GM03348 (cell line): Measurements from ENCODE around the gene BAZ2B.
A peak's percentile ranks its signal among the peaks of the same experiment; 100 is the strongest.

Experiments
- DNase-seq: peaks from one replicate; pipeline ENCODE4 v3.0.0; 2012; ENCODE audit warnings: low spot score

The BAZ2B gene

DNA sequence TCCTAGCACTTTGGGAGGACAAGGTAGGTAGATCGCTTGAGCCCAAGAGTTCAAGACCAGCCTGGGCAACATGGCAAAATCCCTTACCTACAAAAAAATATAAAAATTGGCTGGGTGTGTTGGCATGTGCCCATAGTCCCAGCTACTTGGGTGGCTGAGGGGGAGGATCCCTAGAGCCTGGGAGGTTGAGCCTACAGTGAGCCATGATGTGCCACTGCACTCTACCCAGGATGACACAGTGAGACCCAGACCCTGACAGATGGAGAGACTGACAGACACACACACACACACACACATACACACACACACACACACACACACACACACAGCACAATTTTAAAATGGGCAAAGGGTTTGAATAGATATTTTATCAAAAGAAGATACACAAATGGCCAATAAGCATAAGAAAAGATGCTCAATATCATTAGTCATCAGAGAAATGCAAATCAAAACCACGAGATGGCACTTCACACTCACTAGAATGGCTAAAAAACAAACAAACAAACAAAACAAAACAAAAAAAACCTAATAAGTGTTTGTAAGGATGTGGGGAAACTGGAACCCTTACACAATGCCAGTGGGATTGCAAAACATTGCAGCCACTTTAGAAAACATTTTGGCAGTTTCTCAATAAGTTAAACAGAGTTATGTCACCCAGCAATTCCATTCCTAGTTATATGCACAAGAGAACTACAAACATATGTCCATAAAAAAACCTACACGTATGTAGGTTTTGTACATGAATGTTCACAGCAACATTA, 42.3 kb downstream of the BAZ2B start:
- DNase-seq, result peak; percentile 55

DNA sequence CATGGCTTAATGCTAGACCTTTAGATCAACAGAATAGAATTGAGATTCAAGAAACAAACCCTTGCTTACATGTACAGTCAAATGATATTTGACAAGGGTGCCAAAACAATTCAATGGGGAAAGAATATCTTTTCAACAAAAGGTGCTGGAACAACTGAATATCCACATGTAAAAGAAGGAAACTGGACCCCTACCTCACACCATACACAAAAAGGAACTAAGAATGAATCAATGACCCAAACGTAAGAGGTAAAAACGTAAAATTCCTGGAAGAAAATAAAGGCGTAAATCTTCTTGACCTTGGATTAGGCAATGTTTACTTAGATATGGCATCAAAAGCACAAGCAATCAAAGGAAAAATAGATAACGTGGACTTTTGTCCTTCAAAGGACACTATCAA, 43.1 kb downstream of the BAZ2B start:
- no peak for DNase-seq

DNA sequence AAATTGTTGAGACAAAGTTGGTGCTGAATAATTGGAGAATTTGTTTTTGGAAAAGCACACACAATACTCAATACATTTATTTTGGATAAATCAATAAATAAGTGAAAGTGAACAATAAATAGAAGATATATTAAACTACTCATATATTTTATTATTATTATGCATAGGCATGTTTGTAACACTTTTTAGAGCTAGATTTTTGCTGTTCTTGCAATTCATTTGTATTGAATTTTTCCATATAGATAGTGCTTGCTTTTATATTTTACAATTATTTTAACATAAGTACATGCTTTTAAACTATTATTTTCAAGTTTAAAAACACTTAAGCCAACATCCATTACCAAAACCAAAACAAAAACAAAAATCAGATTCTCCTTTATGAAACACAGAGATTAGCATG, 43.9 kb downstream of the BAZ2B start:
- DNase-seq, result no peak

DNA sequence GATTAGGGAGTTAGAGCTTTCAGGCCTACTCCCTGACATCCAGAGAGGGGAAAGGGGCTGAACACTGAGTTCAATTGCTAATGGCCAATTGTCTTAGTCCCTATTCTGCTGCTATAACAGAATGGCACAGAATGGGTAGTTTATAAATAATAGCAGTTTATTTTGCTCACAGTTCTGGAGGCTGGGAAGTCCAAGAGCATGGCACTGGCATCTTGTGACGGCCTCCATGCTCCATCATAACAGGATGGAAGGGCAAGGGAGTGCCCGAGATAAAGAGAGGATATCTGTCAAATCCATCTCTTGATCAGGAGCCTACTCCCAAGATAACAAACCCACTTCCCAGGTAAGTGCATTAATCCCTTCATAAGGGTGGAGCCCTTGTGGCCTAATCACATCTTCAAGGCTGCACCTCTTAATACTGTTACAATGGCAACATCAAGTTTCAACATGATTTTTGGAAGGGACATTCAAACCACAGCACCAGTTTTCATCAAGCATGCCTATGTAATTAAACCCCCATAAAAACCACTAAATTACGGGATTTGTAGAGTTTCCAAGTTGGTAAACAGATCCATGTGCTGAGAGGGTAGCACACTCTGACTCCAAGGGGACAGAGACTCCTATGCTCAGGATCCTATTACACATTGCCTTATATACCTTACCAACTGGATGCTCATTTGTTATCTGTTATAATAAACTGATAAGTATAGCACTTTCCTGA, 44.6 kb downstream of the BAZ2B start:
- DNase-seq, result peak; percentile 6

DNA sequence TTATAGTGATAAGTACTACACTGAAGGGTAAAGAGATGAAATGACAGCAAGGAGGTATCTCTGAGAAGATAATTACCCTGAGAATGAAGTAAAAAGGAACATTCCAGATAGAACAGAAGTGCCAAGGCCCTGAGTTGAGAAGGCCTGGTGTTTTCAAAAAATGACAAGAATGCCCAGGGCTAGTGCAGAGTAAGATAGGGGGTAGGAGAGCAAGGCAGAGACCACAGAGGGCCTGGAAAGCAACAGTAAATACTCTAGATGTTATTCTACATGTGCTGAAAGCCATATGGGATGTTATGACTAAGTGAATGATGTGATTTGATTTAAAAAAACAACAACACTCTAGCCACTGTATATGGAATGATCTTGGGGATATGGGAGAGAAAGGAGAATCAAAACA, 52.3 kb downstream of the BAZ2B start:
- DNase-seq, result no peak

DNA sequence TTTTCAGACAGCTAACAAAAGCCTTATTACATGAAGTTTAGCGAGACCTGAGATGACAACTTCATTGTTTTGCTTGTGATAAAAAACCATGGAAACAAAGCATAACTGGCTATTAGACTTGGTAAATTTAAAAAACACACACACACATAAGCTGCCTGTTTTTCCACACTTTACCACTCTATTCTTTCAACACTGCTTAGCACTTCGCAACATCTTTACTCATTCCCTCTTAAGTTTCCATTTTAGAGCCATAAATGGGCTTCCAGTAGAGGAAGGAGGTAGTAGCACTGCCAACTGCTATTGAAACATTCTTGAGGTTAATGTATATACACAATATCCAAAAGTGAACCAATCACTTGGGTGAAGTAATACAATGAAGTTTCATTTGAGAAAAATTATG, 54.1 kb downstream of the BAZ2B start:
- no peak for DNase-seq

DNA sequence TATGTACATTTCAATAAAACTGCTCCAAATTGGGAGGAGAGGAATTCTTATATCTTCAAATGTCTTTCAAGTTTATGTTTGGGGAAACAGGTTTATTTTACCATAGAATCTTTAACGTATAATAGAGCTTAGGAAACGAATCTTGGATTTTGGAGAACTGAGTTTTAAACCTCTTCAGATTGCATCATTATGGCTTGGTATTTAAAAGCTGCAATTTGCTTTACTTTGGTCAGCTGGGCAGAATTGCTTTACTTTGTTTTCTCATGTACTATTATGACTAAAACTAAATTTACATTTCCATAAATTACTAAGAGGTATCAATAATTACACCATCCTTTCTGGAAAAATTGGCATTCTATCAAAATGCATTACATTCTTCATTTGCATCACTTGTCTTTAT, 54.6 kb downstream of the BAZ2B start:
- DNase-seq, result no peak

DNA sequence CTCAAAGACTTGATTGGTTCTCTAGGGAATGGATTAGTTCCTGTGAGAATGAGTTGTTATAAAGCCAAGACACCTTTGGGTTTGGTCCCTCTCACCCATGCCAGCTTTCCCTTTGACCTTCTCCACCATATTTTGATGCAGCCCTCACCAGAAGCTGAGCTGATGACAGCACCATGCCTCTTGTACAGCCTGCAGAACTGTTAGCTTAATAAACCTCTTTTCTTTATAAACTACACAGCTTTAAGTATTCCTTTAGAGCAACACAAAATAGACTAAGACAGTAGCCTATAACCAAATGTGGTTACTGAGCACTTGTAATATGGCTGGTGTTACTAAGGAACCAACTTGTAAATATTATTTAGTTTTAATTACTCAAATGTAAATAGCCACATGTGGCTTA, 55.1 kb downstream of the BAZ2B start:
- DNase-seq, result no peak

DNA sequence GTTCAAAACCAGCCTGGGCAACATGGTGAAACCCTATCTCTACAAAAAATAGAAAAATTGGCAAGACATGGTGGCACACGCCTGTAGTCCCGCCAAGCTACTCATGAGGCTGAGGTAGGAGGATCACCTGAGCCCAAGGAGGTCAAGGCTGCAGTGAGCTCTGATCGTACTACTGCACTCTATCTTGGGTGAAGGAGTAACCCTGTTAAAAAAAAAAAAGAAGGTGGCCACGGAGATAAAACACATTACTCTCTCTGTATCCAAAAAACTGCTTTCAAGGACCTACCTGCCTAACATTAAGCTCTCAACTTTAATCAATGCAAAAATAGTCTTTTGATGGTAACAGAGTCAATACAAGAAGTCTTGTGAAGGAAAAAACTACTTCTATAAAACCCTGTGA, 57.3 kb downstream of the BAZ2B start:
- DNase-seq, result no peak

DNA sequence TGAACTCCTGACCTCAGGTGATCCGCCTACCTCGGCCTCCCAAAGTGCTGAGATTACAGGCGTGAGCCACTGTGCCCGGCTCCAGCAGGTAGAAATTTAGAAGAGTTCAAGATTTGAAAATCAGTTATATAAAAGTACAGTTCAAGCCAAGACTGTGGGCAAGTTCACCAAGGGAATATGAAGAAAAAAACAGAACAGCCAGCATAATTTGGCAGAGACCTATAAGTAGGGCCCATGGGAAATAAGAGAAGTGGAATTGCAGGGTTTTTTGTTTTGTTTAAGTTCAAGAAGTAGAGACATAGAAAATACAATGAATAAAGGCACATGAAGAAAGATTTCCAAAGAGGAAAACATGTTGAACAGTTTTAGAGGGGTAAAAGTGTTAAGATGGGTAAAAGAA, 57.9 kb downstream of the BAZ2B start:
- no peak for DNase-seq

DNA sequence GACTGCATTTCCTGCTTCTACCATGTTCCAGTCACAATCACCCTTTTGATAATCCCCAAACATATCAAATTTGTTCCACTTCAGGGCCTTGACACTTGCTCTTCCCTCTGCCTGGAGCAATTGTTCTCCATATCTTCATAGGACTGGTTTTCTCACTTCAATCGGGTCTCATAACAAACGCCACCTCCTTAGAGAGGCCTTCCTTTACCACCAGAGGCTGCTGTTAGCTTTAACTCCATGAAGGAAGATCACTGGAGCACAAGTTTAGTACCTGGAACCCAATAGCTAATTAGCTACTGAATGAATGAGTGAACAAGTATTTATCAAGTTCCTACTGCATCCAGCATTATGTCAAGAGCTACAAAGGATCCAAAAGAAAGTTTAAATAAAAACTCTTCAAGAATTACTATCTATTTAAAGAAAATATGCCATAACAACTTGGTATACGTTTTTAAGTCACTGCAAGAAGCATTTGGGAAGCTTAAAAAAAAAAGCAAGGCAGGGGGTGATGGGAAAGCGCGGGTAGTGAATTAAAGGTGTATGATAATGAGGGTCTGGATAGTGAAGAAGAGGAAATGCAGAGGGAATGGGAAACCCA, 58.8 kb downstream of the BAZ2B start:
- DNase-seq, result no peak

DNA sequence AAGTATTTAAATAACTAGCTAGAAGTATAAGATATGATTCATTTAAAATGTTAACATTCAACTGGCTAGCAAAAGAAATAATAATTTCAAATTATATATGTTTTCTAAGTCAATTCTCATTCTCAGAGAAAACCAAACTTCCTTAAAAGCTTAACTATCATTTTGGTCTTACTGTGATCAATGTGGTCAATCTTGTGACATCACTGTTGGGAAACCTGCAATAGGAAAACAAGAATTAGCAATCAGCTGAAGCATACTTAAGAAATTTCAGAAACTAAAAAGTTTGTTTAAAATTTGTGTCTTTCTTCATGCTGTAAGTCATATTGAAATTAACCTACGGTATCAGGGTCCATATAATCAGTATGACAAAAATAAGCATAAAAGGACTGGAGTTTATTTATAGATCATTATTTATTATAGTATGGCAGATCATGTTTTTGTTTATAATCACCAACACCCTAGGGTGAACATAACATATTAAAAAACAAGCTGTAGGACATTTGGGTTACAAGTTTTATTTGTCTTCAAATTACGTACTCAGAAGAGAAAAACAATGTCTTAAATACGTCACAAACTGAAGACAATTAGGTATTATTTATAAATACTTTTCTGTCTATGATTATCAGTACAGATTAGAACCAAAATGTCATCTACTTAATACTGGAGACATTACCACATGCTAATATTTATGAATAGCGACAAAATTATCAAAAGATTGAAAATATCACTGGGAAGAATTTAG, 60.5 kb downstream of the BAZ2B start:
- no peak for DNase-seq

DNA sequence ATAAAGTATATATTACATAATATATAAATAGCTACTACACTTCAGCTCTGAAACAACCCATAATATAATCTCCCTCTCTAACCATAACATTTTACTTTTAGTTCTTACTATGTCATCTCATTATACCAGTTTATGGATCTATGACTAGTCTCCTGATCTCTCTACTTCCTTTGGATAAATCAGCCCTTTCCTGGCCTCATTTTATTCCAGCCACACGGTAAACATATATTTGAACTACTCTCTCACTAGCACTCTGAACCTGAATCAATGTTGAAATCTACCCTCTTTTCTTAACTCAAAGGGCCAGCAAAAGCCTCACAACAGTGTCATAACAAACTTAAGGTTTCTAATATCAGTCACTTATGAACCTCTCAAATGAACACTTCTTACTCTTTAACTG, 62.6 kb downstream of the BAZ2B start:
- DNase-seq, result no peak

DNA sequence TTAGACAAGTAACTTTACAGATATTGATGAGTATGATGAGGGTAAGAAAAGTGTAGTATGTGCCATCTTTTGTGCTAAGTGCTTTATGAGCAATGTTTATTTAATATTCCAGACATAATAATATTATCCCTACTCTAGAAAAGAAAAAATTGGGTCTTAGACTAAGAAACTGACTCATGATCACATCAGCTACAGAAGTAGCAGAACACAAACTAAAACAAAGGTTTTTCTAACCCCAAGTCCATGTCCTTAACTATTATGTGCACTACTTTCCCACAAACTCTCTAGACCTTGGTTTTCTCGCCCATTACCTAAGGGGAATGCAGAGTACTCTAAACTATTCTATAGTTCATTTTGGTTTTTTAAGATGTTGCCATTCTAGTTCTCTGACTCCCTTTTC, 64.5 kb downstream of the BAZ2B start:
- DNase-seq, result no peak

DNA sequence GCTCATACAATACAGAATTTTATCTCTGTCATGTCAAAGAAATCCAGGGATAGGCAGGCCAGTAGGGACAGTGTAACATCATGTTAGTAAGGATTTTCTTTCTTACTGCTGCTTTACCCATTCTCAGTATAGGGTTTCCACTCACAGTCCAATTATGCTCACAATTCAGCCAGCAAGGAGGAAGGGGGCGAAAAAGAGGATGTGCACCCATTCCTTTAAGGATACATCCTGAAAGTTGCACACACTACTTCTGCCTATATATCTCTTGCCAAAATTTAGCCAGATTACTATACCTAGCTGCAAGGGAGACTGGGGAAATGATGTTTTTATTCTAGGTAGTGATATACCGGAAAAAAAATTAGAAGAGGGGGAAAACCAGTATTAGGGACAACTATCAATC, 66.1 kb downstream of the BAZ2B start:
- no peak for DNase-seq

DNA sequence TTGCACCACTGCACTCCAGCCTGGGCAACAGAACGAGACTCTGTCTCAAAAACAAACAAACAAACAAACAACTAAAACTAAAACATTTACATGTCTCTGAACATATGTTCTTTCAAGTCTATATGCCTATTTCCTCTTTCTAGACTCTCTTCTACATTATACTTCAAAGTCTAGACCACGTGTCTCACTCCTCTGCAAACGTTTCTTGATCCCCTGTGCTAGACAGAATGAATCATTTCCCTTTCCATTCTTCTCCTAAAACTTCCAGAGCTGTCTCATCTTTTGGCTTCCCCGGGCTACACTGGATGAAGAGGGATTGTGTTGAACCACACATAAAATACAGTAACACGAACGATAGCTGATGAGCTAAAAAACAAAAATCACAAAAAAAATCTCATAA, 67.1 kb downstream of the BAZ2B start:
- DNase-seq, result peak; percentile 5

DNA sequence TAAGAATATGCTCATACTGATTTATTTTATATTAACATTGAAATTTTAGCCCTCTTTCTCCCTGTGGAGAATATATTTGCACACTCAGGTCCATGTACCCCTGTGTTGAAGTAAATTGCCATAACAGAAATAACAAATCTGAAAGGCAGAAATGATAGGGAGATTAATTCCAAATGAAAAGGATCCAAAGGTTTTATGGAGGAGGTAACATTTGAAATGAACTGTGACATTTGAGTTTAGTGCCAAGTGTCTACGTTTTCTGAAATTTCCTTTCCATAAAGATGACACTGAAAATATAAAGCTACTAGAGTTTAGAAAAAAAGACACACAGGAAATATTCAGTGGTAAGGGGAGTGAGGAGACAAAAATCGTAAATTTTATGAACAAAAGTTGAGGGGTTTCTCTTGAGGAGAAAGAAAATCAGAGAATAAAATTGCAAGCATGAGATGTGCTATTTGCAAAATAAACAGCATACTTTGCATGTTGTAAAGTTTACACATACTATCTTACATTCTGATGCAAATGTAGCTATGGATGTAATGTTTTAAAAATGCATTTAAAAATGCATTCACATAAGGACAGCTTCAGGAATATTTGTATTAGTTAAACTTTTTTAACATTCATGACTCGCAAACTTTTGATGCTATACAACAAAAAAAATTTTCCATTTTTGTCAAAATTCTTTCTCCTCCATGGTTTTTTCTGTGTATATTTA, 69.5 kb downstream of the BAZ2B start:
- no peak for DNase-seq

DNA sequence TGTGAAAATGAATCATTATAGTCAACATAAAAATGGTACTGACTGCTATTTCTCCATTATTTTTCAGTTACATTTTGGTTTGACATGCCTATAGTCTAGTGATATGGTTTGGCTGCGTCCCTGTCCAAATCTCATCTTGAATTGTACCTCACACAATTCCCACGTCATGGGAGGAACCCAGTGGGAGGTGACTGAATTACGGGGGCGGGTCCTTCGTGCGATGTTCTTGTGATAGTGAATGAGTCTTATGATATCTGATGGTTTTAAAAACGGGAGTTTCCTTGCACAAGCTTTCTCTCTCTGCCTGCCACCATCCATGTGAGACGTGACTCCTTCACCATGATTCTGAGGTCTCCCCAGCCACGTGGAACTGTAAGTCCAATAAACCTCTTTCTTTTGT, 70.3 kb downstream of the BAZ2B start:
- no peak for DNase-seq

DNA sequence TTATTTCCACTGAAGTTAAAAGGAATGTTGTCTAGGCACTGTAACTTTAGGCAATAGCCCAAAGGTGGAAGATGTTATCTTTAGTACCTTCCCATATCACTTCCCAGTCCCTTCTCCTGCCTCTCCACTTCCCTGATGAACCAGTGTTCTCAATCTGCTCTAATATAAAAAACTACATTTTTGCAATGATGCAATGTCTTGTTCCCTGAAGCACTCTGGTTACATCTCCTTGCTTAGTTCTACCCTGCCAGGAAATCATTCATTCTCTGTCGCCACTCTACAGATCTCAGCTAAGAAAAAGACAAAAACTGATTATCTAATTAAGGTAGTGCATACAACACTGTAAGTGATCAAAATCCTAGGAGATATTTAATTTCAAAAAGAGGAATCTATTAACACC, 71.3 kb downstream of the BAZ2B start:
- no peak for DNase-seq

DNA sequence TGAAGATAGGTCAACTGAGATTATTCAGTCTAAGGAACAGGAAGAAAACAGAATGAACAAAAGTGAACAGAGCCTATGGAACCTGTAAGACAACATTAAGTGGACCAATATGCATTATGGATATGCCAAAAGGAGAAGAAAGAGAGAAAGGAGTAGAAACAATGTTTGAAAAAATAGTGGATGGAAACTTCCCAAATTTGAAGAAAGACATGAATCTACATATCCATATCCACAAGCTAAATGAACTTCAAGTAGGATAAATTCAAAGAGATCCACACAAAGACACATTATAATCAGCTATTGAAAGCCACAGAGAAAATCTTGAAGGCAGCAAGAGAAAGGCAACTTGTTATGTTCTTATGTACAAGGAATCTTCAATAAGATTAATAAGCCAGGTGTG, 74.2 kb downstream of the BAZ2B start:
- DNase-seq, result no peak

DNA sequence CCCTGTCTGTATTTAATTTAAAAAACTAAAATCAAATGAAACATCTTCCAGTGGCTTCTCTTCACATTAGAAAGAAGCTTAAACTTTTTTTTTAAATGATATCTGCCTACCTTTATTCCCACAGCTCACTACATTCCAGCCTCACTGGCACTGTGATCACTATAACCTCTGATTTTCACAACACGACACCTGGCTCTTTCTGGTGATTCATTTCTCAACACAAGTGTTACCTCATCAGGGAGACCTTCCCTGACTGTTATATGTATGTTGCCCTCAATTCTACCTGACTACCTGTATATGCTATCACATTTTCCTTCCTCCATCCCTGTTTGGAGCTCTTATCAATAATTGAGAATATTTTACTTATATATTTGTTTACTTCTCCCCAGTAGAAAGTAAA, 76.6 kb downstream of the BAZ2B start:
- DNase-seq, result no peak

DNA sequence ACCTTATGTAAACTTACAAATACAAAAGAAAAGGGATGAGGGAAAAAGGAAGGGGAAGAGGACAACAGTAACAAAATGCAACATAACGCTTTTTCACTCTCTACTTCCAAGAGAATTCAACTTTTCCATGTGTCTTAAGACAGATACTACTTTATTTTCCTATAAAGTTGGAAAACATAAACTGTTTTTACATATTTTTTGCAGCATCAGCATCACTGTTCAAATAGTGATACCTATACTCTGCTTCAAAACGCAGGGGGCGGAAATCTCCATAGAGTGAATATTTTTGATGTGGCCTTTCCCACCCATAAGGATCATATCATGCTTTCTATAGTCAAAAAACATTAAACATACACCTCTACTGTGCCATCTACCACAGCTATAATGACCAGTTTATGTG, 77.5 kb downstream of the BAZ2B start:
- no peak for DNase-seq
